Peyer's patch (tissue), 4 donors: ENCODE data around the gene FBRSL1. TPM values are rescaled to one million over a fixed set of nuclear protein-coding genes. Genes with fewer than 3 reads are reported as not detected.

ENCODE experiments used
- DNase-seq, 3 donors: peaks; one replicate each; pipeline ENCODE4 v3.0.0-alpha.2; 2017 to 2019
- H3K27ac ChIP-seq, 4 donors: fragments of 200-600 bp; sonication (generic); one replicate each; pipeline ENCODE4 v1.5.1; 2016 to 2019
- H3K27me3 ChIP-seq, 2 donors: fragments of 200-600 bp; sonication (generic); one replicate each; pipeline ENCODE4 v1.5.1; 2019
- H3K36me3 ChIP-seq, 3 donors: fragments of 200-600 bp; sonication (generic); one replicate each; pipeline ENCODE4 v1.5.1; 2016 to 2019
- H3K4me1 ChIP-seq, 4 donors: fragments of 200-600 bp; sonication (generic); one replicate each; pipeline ENCODE4 v1.5.1; 2016 to 2019
- H3K4me3 ChIP-seq, 4 donors: fragments of 200-600 bp; sonication (generic); 1 replicate in 3 of 4; 2 replicates in 1 of 4; pipeline ENCODE4 v1.5.1; 2016 to 2019; ENCODE audit warnings: mild to moderate bottlenecking in 1 of 4
- H3K9me3 ChIP-seq, 4 donors: fragments of 200-600 bp; sonication (generic); one replicate each; pipeline ENCODE4 v1.5.1; 2016 to 2019; ENCODE audit warnings: mild to moderate bottlenecking in 1 of 4
- CTCF ChIP-seq, 6 experiments: fragments of 450-650 bp in 4 of 6; fragments of 200-600 bp in 2 of 6; sonication (generic) in 1 of 6; IDR thresholded peaks; one replicate each; pipeline ENCODE4 v1.5.1; 2017 to 2019; ENCODE audit warnings: antibody characterized with exemption in 6 of 6, mild to moderate bottlenecking in 3 of 6, moderate library complexity in 1 of 6
- POLR2A ChIP-seq, 2 donors: fragments of 450-650 bp; IDR thresholded peaks; one replicate each; pipeline ENCODE4 v1.5.1; 2017; ENCODE audit warnings: antibody characterized with exemption in 2 of 2, mild to moderate bottlenecking in 2 of 2, moderate library complexity in 2 of 2
- total RNA-seq, 4 donors: library from RNA; depleted of rRNA; stranded (reverse); fragments of >200 nt; gene quantifications; one replicate each; pipeline ENCODE4 v1.1.0, GENCODE V29; 2016

Gene FBRSL1
- total RNA-seq, 4 donors from 2014 or later, result 48.3 to 484 (median 63.5) TPM

- Histone ChIP-seq H3K27ac (peak overlapping the region in 3 of 4 donors; percentile 41 to 76 (median 56)), H3K4me3 (peak overlapping the region; percentile 45 to 88 (median 78)), H3K4me1 (peaks cover 0 to 24% (median 16%) of the 10 kb centered on the region in 4 donors), H3K27me3 (no peaks in the 10 kb centered on the region), H3K9me3 (no peaks in the 10 kb centered on the region), H3K36me3 (no peaks in the 10 kb centered on the region)
- peak; percentile 25 to 77 (median 61) for DNase-seq
- TF ChIP-seq CTCF (IDR thresholded peaks at IDR 0.05) (no peak), POLR2A (IDR thresholded peaks at IDR 0.05) (no peak)
These were observed 69.9 kb downstream of the FBRSL1 start for GRCh38 chr12:132559652-132560363.

GRCh38 chr12:132560364-132560613 is 70.3 kb downstream of the FBRSL1 start:
- Histone ChIP-seq H3K4me3 (peak overlapping the region; percentile 45 to 88 (median 78)), H3K27me3 (no peaks in the 10 kb centered on the region), H3K27ac (peak overlapping the region; percentile 7 to 76 (median 48)), H3K4me1 (peaks cover 0 to 24% (median 16%) of the 10 kb centered on the region in 4 donors), H3K9me3 (no peaks in the 10 kb centered on the region), H3K36me3 (peaks cover 0 to 4% (median 0%) of the 10 kb centered on the region in 3 donors)
- no peak for TF ChIP-seq CTCF (IDR thresholded peaks at IDR 0.05)
- TF ChIP-seq POLR2A (IDR thresholded peaks at IDR 0.05), result no peak
- peak in 2 of 3 donors; percentile 21 to 68 for DNase-seq

GRCh38 chr12:132560614-132561426 is 70.9 kb downstream of the FBRSL1 start:
- Histone ChIP-seq H3K27ac (peak overlapping the region; percentile 7 to 76 (median 48)), H3K9me3 (no peaks in the 10 kb centered on the region), H3K4me3 (peak overlapping the region; percentile 45 to 88 (median 78)), H3K27me3 (no peaks in the 10 kb centered on the region), H3K36me3 (peaks cover 0 to 8% (median 0%) of the 10 kb centered on the region in 3 donors), H3K4me1 (peaks cover 0 to 24% (median 16%) of the 10 kb centered on the region in 4 donors)
- TF ChIP-seq CTCF (IDR thresholded peaks at IDR 0.05) (peak; percentile 51 to 70 (median 65)), POLR2A (IDR thresholded peaks at IDR 0.05) (no peak)
- DNase-seq, result peak; percentile 73 to 86 (median 79)

Other genes starting within 250 kb of the FBRSL1 start
- gene GALNT9, start 160.6 kb upstream of the FBRSL1 start, total RNA-seq, result not detected
- not detected for gene LRCOL1, start 120.4 kb downstream of the FBRSL1 start, total RNA-seq
- 1 to 10 TPM in 3 of 4 donors, not detected in 1; 3.8 to 4.7 (median 4.1) TPM for gene P2RX2, start 128.6 kb downstream of the FBRSL1 start, total RNA-seq
- gene POLE, start 197.2 kb downstream of the FBRSL1 start, total RNA-seq, result 100 to 1,000 TPM in 2 of 4 donors, 10 to 100 TPM in 2; 58.3 to 198 (median 84.3) TPM
- gene PXMP2, start 197.4 kb downstream of the FBRSL1 start, total RNA-seq, result 100 to 1,000 TPM in 2 of 4 donors, 10 to 100 TPM in 2; 19.8 to 157 (median 109) TPM
- gene PGAM5, start 220.7 kb downstream of the FBRSL1 start, total RNA-seq, result 10 to 100 TPM; 23.5 to 45.4 (median 29.0) TPM